IPS-18c (cell line): ENCODE measurements around the gene EEIG2.

Source experiments
- H3K4me3 ChIP-seq: 2 replicates; pipeline ENCODE4 v1.7.0; 2013; ENCODE audit warnings: low read depth, mild to moderate bottlenecking, low read length, moderate library complexity; ENCODE audit not compliant: insufficient read depth
- H3K9me3 ChIP-seq: one replicate; pipeline ENCODE4 v1.6.1; 2013; ENCODE audit warnings: mild to moderate bottlenecking, low read length, moderate library complexity; ENCODE audit not compliant: control insufficient read depth, insufficient read depth

EEIG2 gene

GRCh38 chr1:108568589-108568988 is 8.7 kb downstream of the EEIG2 start:
- no peak overlapping the region for H3K4me3 ChIP-seq

GRCh38 chr1:108569097-108569728 is 9.3 kb downstream of the EEIG2 start:
- Histone ChIP-seq H3K9me3 (no peaks in the 10 kb centered on the region), H3K4me3 (no peak overlapping the region)

More at GRCh38 chr1:108568589-108568988, 8.7 kb downstream of the EEIG2 start:
- no peaks in the 10 kb centered on the region for H3K9me3 ChIP-seq

GRCh38 chr1:108570128-108570527 is 10.2 kb downstream of the EEIG2 start:
- H3K4me3 ChIP-seq = no peak overlapping the region
- no peaks in the 10 kb centered on the region for H3K9me3 ChIP-seq

- Histone ChIP-seq H3K4me3 (no peak overlapping the region), H3K9me3 (no peaks in the 10 kb centered on the region)
Measured at GRCh38 chr1:108570998-108571401, 11.1 kb downstream of the EEIG2 start.

GRCh38 chr1:108572182-108572581 is 12.3 kb downstream of the EEIG2 start:
- H3K9me3 ChIP-seq = no peaks in the 10 kb centered on the region
- H3K4me3 ChIP-seq = no peak overlapping the region

GRCh38 chr1:108573183-108573582 is 13.3 kb downstream of the EEIG2 start:
- Histone ChIP-seq H3K4me3 (no peak overlapping the region), H3K9me3 (no peaks in the 10 kb centered on the region)

- Histone ChIP-seq H3K4me3 (no peak overlapping the region), H3K9me3 (no peaks in the 10 kb centered on the region)
Measured at GRCh38 chr1:108574008-108574407, 14.1 kb downstream of the EEIG2 start.

- Histone ChIP-seq H3K9me3 (no peaks in the 10 kb centered on the region), H3K4me3 (no peak overlapping the region)
Measured at GRCh38 chr1:108575375-108575774, 15.5 kb downstream of the EEIG2 start.

GRCh38 chr1:108583757-108584427 is 24.0 kb downstream of the EEIG2 start:
- Histone ChIP-seq H3K4me3 (no peak overlapping the region), H3K9me3 (no peaks in the 10 kb centered on the region)

- H3K4me3 ChIP-seq = no peak overlapping the region
- no peaks in the 10 kb centered on the region for H3K9me3 ChIP-seq
Measured at GRCh38 chr1:108584428-108584856, 24.5 kb downstream of the EEIG2 start.

- Histone ChIP-seq H3K4me3 (no peak overlapping the region), H3K9me3 (no peaks in the 10 kb centered on the region)
Measured at GRCh38 chr1:108585313-108585712, 25.4 kb downstream of the EEIG2 start.

- Histone ChIP-seq H3K4me3 (no peak overlapping the region), H3K9me3 (no peaks in the 10 kb centered on the region)
Measured at GRCh38 chr1:108590441-108590840, 30.5 kb downstream of the EEIG2 start.

- no peaks in the 10 kb centered on the region for H3K9me3 ChIP-seq
- no peak overlapping the region for H3K4me3 ChIP-seq
Measured at GRCh38 chr1:108590957-108591356, 31.1 kb downstream of the EEIG2 start.

GRCh38 chr1:108591466-108591865 is 31.6 kb downstream of the EEIG2 start:
- no peaks in the 10 kb centered on the region for H3K9me3 ChIP-seq
- H3K4me3 ChIP-seq = no peak overlapping the region

GRCh38 chr1:108592030-108592759 is 32.3 kb downstream of the EEIG2 start:
- H3K4me3 ChIP-seq = no peak overlapping the region
- no peaks in the 10 kb centered on the region for H3K9me3 ChIP-seq

- Histone ChIP-seq H3K4me3 (no peak overlapping the region), H3K9me3 (no peaks in the 10 kb centered on the region)
Measured at GRCh38 chr1:108593448-108593847, 33.5 kb downstream of the EEIG2 start.

GRCh38 chr1:108595507-108595906 is 35.6 kb downstream of the EEIG2 start:
- Histone ChIP-seq H3K9me3 (no peaks in the 10 kb centered on the region), H3K4me3 (no peak overlapping the region)

- Histone ChIP-seq H3K4me3 (no peak overlapping the region), H3K9me3 (no peaks in the 10 kb centered on the region)
Measured at GRCh38 chr1:108597041-108597440, 37.1 kb downstream of the EEIG2 start.
